ENCODE data around the gene SCML1.

The SCML1 gene

DNA sequence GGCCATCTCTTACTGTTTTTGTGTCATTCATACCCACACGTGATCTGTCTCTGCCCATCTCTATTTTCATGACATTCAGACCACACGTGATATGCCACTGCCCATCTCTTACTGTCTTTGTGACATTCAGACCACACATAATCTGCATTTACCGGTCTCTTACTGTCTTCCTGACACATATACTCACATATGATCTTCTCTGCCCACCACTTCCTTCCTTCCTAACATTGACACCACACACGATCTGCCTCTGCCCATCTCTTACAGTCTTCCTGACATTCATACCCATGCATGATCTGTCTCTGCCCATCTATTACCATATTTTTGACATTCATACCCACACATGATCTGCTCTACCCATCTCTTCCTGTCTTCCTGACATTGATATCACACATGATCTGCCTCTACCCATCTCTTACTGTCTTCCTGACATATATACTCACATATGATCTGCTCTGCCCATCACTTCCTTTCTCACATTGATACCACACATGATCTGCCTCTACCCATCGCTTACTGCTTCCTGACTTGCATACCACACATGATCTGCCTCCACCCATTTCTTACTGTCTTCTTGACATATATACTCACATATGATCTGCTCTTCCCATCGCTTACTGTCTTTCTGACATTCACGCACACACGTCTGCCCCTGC is 36.1 kb downstream of the SCML1 start (continued):
- TF ChIP-seq, protein P1, sequence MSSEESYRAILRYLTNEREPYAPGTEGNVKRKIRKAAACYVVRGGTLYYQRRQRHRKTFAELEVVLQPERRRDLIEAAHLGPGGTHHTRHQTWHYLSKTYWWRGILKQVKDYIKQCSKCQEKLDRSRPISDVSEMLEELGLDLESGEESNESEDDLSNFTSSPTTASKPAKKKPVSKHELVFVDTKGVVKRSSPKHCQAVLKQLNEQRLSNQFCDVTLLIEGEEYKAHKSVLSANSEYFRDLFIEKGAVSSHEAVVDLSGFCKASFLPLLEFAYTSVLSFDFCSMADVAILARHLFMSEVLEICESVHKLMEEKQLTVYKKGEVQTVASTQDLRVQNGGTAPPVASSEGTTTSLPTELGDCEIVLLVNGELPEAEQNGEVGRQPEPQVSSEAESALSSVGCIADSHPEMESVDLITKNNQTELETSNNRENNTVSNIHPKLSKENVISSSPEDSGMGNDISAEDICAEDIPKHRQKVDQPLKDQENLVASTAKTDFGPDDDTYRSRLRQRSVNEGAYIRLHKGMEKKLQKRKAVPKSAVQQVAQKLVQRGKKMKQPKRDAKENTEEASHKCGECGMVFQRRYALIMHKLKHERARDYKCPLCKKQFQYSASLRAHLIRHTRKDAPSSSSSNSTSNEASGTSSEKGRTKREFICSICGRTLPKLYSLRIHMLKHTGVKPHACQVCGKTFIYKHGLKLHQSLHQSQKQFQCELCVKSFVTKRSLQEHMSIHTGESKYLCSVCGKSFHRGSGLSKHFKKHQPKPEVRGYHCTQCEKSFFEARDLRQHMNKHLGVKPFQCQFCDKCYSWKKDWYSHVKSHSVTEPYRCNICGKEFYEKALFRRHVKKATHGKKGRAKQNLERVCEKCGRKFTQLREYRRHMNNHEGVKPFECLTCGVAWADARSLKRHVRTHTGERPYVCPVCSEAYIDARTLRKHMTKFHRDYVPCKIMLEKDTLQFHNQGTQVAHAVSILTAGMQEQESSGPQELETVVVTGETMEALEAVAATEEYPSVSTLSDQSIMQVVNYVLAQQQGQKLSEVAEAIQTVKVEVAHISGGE (tag by site-specific recombination; conservative IDR thresholded peaks at IDR 0.05; ENCODE audit: low read depth) = no peak
- no peak for TF ChIP-seq ZNF585B (tag by site-specific recombination; IDR thresholded peaks at IDR 0.05)

DNA sequence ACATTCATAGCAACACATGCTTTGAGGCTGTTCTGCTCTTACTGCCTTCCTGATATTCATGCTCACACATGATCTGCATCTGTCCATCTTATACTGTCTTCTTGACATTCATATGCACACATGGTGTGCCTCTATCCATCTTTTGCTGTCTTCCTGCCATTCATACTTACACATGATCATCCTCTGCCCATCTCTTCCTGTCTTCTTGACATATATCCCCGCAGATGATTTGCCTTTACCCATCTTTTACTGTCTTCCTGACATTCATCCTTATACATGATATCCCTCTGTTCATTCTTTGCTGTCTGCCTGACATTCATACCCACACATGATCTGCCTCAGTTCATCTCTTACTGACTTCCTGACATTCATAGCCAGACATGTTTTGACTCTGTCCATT is 36.8 kb downstream of the SCML1 start:
- no peak for TF ChIP-seq ZNF777 (tag by site-specific recombination; IDR thresholded peaks at IDR 0.05; ENCODE audit: borderline replicate concordance)
- no peak for TF ChIP-seq ZBTB17 (tag by site-specific recombination; IDR thresholded peaks at IDR 0.05)
- no peak for TF ChIP-seq ZNF426 (tag by site-specific recombination; IDR thresholded peaks at IDR 0.05)
- TF ChIP-seq RBAK (tag by site-specific recombination; IDR thresholded peaks at IDR 0.05) = no peak
- TF ChIP-seq ZNF664 (tag by site-specific recombination; IDR thresholded peaks at IDR 0.05) = no peak
- TF ChIP-seq, protein P2, sequence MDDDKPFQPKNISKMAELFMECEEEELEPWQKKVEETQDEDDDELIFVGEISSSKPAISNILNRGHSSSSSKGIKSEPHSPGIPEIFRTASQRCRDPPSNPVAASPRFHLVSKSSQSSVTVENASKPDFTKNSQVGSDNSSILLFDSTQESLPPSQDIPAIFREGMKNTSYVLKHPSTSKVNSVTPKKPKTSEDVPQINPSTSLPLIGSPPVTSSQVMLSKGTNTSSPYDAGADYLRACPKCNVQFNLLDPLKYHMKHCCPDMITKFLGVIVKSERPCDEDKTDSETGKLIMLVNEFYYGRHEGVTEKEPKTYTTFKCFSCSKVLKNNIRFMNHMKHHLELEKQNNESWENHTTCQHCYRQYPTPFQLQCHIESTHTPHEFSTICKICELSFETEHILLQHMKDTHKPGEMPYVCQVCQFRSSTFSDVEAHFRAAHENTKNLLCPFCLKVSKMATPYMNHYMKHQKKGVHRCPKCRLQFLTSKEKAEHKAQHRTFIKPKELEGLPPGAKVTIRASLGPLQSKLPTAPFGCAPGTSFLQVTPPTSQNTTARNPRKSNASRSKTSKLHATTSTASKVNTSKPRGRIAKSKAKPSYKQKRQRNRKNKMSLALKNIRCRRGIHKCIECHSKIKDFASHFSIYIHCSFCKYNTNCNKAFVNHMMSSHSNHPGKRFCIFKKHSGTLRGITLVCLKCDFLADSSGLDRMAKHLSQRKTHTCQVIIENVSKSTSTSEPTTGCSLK (tag by site-specific recombination; IDR thresholded peaks at IDR 0.05) = no peak
- TF ChIP-seq ZNF473 (tag by site-specific recombination; IDR thresholded peaks at IDR 0.05) = no peak
- TF ChIP-seq ZNF121 (tag by site-specific recombination; IDR thresholded peaks at IDR 0.05) = no peak
- TF ChIP-seq ZNF391 (tag by site-specific recombination; IDR thresholded peaks at IDR 0.05; ENCODE audit: borderline replicate concordance, low read depth) = no peak
- TF ChIP-seq, protein P3, sequence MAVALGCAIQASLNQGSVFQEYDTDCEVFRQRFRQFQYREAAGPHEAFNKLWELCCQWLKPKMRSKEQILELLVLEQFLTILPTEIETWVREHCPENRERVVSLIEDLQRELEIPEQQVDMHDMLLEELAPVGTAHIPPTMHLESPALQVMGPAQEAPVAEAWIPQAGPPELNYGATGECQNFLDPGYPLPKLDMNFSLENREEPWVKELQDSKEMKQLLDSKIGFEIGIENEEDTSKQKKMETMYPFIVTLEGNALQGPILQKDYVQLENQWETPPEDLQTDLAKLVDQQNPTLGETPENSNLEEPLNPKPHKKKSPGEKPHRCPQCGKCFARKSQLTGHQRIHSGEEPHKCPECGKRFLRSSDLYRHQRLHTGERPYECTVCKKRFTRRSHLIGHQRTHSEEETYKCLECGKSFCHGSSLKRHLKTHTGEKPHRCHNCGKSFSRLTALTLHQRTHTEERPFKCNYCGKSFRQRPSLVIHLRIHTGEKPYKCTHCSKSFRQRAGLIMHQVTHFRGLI (tag by site-specific recombination; IDR thresholded peaks at IDR 0.05) = no peak
- no peak for TF ChIP-seq ZBTB20 (tag by site-specific recombination; IDR thresholded peaks at IDR 0.05)
- ChIA-PET CTCF (no interaction called here), POLR2A (no interaction called here)
- no peak overlapping the region for H3K27ac ChIP-seq (ENCODE audit: extremely low read depth, low read depth, low read length)
- H3K9me3 ChIP-seq (ENCODE audit: control insufficient read depth, insufficient read depth, low read depth, low read length) = no peaks in the 10 kb centered on the region
- H3K36me3 ChIP-seq (ENCODE audit: control insufficient read depth in 2 of 2, insufficient read depth in 1 of 2, low read length in 2 of 2) = no peaks in the 10 kb centered on the region
- H3K4me3 ChIP-seq (ENCODE audit: low read depth, low read length) = no peak overlapping the region
- H3K4me1 ChIP-seq (ENCODE audit: control insufficient read depth, insufficient read depth, low read length) = no peaks in the 10 kb centered on the region

DNA sequence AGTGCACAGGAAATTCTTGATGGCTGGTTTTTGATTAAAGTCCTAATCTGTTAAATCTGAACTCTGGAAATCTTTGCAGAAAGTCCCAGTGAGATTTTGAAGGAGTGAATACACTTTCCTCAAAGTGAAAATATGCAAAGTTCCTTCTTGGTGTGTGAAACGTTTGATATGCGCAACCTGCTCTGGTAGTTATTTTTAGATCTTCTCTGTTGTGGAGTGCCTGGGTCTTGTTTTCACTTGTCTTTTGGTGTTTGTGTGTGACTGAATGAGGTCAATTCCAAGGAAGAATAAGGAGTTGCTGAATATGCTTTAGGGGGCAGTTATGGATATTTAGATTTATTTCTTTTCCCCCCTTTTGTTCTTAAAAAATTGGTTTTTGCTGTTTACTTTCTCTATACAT is 41.7 kb downstream of the SCML1 start:
- Histone ChIP-seq H3K4me1 (ENCODE audit: control insufficient read depth, insufficient read depth, low read length) (no peaks in the 10 kb centered on the region), H3K27ac (ENCODE audit: extremely low read depth, low read depth, low read length) (no peak overlapping the region), H3K4me3 (ENCODE audit: low read depth, low read length) (no peak overlapping the region), H3K9me3 (ENCODE audit: control insufficient read depth, insufficient read depth, low read depth, low read length) (no peaks in the 10 kb centered on the region; the same call in 1 of the 2 replicates), H3K36me3 (ENCODE audit: control insufficient read depth in 2 of 2, insufficient read depth in 1 of 2, low read length in 2 of 2) (no peaks in the 10 kb centered on the region)
- ChIA-PET POLR2A (no interaction called here), CTCF (no interaction called here)
- TF ChIP-seq, protein P4, sequence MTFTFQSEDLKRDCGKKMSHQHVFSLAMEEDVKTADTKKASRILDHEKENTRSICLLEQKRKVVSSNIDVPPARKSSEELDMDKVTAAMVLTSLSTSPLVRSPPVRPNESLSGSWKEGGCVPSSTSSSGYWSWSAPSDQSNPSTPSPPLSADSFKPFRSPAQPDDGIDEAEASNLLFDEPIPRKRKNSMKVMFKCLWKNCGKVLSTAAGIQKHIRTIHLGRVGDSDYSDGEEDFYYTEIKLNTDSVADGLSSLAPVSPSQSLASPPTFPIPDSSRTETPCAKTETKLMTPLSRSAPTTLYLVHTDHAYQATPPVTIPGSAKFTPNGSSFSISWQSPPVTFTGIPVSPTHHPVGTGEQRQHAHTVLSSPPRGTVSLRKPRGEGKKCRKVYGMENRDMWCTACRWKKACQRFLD (tag by site-specific recombination; IDR thresholded peaks at IDR 0.05) = no peak
- TF ChIP-seq ZNF560 (tag by site-specific recombination; IDR thresholded peaks at IDR 0.05; ENCODE audit: borderline replicate concordance) = no peak
- TF ChIP-seq ZNF423 (tag by site-specific recombination; IDR thresholded peaks at IDR 0.05) = no peak
- TF ChIP-seq ZNF140 (tag by site-specific recombination; IDR thresholded peaks at IDR 0.05) = no peak
- TF ChIP-seq ZNF600 (tag by site-specific recombination; IDR thresholded peaks at IDR 0.05) = no peak
- no peak for TF ChIP-seq IKZF3 (tag by site-specific recombination; IDR thresholded peaks at IDR 0.05)
- TF ChIP-seq ZNF48 (tag by site-specific recombination; IDR thresholded peaks at IDR 0.05) = no peak
- TF ChIP-seq ZNF112 (tag by site-specific recombination; IDR thresholded peaks at IDR 0.05) = no peak
- TF ChIP-seq ZSCAN30 (tag by site-specific recombination; IDR thresholded peaks at IDR 0.05) = no peak
- TF ChIP-seq, protein P2 (tag by site-specific recombination; IDR thresholded peaks at IDR 0.05) = no peak
